ENCODE results near the gene HS3ST1.

The HS3ST1 gene

GRCh38 chr4:11344916-11345315 lies 83.8 kb downstream of the HS3ST1 start:
- TF ChIP-seq, protein P1, sequence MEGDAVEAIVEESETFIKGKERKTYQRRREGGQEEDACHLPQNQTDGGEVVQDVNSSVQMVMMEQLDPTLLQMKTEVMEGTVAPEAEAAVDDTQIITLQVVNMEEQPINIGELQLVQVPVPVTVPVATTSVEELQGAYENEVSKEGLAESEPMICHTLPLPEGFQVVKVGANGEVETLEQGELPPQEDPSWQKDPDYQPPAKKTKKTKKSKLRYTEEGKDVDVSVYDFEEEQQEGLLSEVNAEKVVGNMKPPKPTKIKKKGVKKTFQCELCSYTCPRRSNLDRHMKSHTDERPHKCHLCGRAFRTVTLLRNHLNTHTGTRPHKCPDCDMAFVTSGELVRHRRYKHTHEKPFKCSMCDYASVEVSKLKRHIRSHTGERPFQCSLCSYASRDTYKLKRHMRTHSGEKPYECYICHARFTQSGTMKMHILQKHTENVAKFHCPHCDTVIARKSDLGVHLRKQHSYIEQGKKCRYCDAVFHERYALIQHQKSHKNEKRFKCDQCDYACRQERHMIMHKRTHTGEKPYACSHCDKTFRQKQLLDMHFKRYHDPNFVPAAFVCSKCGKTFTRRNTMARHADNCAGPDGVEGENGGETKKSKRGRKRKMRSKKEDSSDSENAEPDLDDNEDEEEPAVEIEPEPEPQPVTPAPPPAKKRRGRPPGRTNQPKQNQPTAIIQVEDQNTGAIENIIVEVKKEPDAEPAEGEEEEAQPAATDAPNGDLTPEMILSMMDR (IDR thresholded peaks at IDR 0.05; ENCODE audit: poor library complexity, severe bottlenecking) = no peak
- Histone ChIP-seq H3K27me3 (ENCODE audit: insufficient read depth, poor library complexity, severe bottlenecking) (no peaks in the 10 kb centered on the region), H3K4me1 (ENCODE audit: insufficient read depth, poor library complexity, severe bottlenecking) (no peaks in the 10 kb centered on the region), H3K9me3 (ENCODE audit: severe bottlenecking) (no peaks in the 10 kb centered on the region), H3K4me3 (ENCODE audit: severe bottlenecking) (no peak overlapping the region), H3K27ac (ENCODE audit: poor library complexity, severe bottlenecking) (no peak overlapping the region), H3K36me3 (ENCODE audit: low read depth) (no peaks in the 10 kb centered on the region)
- DNase-seq (ENCODE audit: low spot score) = no peak
- no peak for ATAC-seq (ENCODE audit: low read depth)

GRCh38 chr4:11343536-11343935 lies 85.2 kb downstream of the HS3ST1 start:
- H3K9me3 ChIP-seq (ENCODE audit: severe bottlenecking) = no peaks in the 10 kb centered on the region
- no peaks in the 10 kb centered on the region for H3K4me1 ChIP-seq (ENCODE audit: insufficient read depth, poor library complexity, severe bottlenecking)
- H3K36me3 ChIP-seq (ENCODE audit: low read depth) = no peaks in the 10 kb centered on the region
- TF ChIP-seq, protein P1 (IDR thresholded peaks at IDR 0.05; ENCODE audit: poor library complexity, severe bottlenecking) = no peak
- H3K27ac ChIP-seq (ENCODE audit: poor library complexity, severe bottlenecking) = no peak overlapping the region
- no peaks in the 10 kb centered on the region for H3K27me3 ChIP-seq (ENCODE audit: insufficient read depth, poor library complexity, severe bottlenecking)
- ATAC-seq (ENCODE audit: low read depth) (no peak), DNase-seq (ENCODE audit: low spot score) (no peak)
- H3K4me3 ChIP-seq (ENCODE audit: severe bottlenecking) = no peak overlapping the region
